Activated CD4-positive, alpha-beta T cell treated with anti-CD3 and anti-CD28 coated beads, Interleukin-2, Interleukin-6, amounts not matched to agents 100 ng/mL and 50 ng/mL, durations not matched to agents 16 hours and 8 hours (primary cell): ENCODE measurements around the gene AGBL3.

Experiments used
- DNase-seq: peaks from one replicate; pipeline ENCODE4 v3.0.0-alpha.2; 2020

AGBL3 gene

GRCh38 chr7:134986363-134987251, at the start of gene AGBL3:
Gene AGBL3, plus strand, starts transcription at chr7:134986508. Its CDS starts 1,426 bp downstream, at chr7:134987934.
- peak; percentile 95 for DNase-seq

- DNase-seq = no peak
Observed at GRCh38 chr7:134936893-134937510, 49.3 kb upstream of the AGBL3 start.

GRCh38 chr7:134938141-134938540, 48.2 kb upstream of the AGBL3 start:
- DNase-seq = no peak

GRCh38 chr7:134939136-134939535, 47.2 kb upstream of the AGBL3 start:
- no peak for DNase-seq

GRCh38 chr7:134940729-134941128, 45.6 kb upstream of the AGBL3 start:
- no peak for DNase-seq

GRCh38 chr7:134941185-134941900, 45.0 kb upstream of the AGBL3 start:
- DNase-seq = no peak

GRCh38 chr7:134941952-134942351, 44.4 kb upstream of the AGBL3 start:
- DNase-seq = no peak

GRCh38 chr7:134942690-134943466, 43.4 kb upstream of the AGBL3 start:
- no peak for DNase-seq

GRCh38 chr7:134943785-134944400, 42.4 kb upstream of the AGBL3 start:
- peak; percentile 36 for DNase-seq

GRCh38 chr7:134945691-134946090, 40.6 kb upstream of the AGBL3 start:
- no peak for DNase-seq

- peak; percentile 9 for DNase-seq
Observed at GRCh38 chr7:134946260-134946659, 40.0 kb upstream of the AGBL3 start.

GRCh38 chr7:134947329-134947728, 39.0 kb upstream of the AGBL3 start:
- DNase-seq = no peak

GRCh38 chr7:134947831-134948230, 38.5 kb upstream of the AGBL3 start:
- DNase-seq = no peak

- DNase-seq = no peak
Observed at GRCh38 chr7:134948246-134948645, 38.1 kb upstream of the AGBL3 start.

- no peak for DNase-seq
Observed at GRCh38 chr7:134948736-134949135, 37.6 kb upstream of the AGBL3 start.

GRCh38 chr7:134949171-134949570, 37.1 kb upstream of the AGBL3 start:
- DNase-seq = no peak

GRCh38 chr7:134954197-134955082, 31.9 kb upstream of the AGBL3 start:
- DNase-seq = peak; percentile 42

GRCh38 chr7:134957005-134957404, 29.3 kb upstream of the AGBL3 start:
- no peak for DNase-seq

- DNase-seq = no peak
Observed at GRCh38 chr7:134959810-134960209, 26.5 kb upstream of the AGBL3 start.

- no peak for DNase-seq
Observed at GRCh38 chr7:134962270-134962780, 24.0 kb upstream of the AGBL3 start.

- no peak for DNase-seq
Observed at GRCh38 chr7:134963036-134963435, 23.3 kb upstream of the AGBL3 start.
